Neural cell (in vitro differentiated cells): ENCODE data around the gene C5. TPM values are rescaled to one million over a fixed set of nuclear protein-coding genes. Genes with fewer than 3 reads are reported as not detected.

ENCODE experiments used
- H2AFZ ChIP-seq: fragments of 200-600, 300-800 bp; sonication (generic), shearing (Covaris generic); 2 replicates; pipeline ENCODE4 v1.6.0; 2014; ENCODE audit warnings: low read depth, mild to moderate bottlenecking, antibody characterized with exemption, low read length, moderate library complexity
- H3F3A ChIP-seq: fragments of 200-600 bp; shearing (Covaris generic); 2 replicates; pipeline ENCODE4 v1.6.1; 2016; ENCODE audit warnings: mild to moderate bottlenecking, moderate library complexity, mixed read lengths, antibody characterized with exemption, low read length; ENCODE audit not compliant: insufficient read depth, poor library complexity, severe bottlenecking
- H3K27ac ChIP-seq: fragments of 200-600, 300-800 bp; sonication (generic), shearing (Covaris generic); 2 replicates; pipeline ENCODE4 v1.5.1; 2014; ENCODE audit warnings: mild to moderate bottlenecking, low read length, moderate library complexity
- H3K27me3 ChIP-seq: fragments of 300-800, 200-600 bp; sonication (generic), shearing (Covaris generic); 2 replicates; pipeline ENCODE4 v1.6.0; 2014; ENCODE audit warnings: mild to moderate bottlenecking, low read depth, low read length, moderate library complexity; ENCODE audit not compliant: insufficient read depth
- H3K36me3 ChIP-seq: fragments of 300-800, 200-600 bp; sonication (generic), shearing (Covaris generic); 2 replicates; pipeline ENCODE4 v1.5.1; 2014; ENCODE audit warnings: mild to moderate bottlenecking, antibody characterized with exemption, low read length, moderate library complexity; ENCODE audit not compliant: insufficient read depth
- H3K4me2 ChIP-seq: fragments of 300-800, 200-600 bp; sonication (generic), shearing (Covaris generic); 2 replicates; pipeline ENCODE4 v1.6.0; 2014; ENCODE audit warnings: mild to moderate bottlenecking, low read length
- H3K4me3 ChIP-seq: fragments of 300-800, 200-600 bp; sonication (generic), shearing (Covaris generic); 2 replicates; pipeline ENCODE4 v1.5.1; 2014; ENCODE audit warnings: mild to moderate bottlenecking, low read length, moderate library complexity
- H3K79me2 ChIP-seq: fragments of 200-600 bp; shearing (Covaris generic); replicated peaks from 2 replicates; pipeline ENCODE4 v1.6.0; 2014; ENCODE audit warnings: mild to moderate bottlenecking, low read length, moderate library complexity; ENCODE audit not compliant: insufficient read depth
- H3K9ac ChIP-seq: fragments of 300-800, 200-600 bp; sonication (generic), shearing (Covaris generic); 2 replicates; pipeline ENCODE4 v1.6.1; 2016; ENCODE audit warnings: mild to moderate bottlenecking, low read length, mixed read lengths
- H3K9me2 ChIP-seq: fragments of 200-600 bp; shearing (Covaris generic); 2 replicates; pipeline ENCODE4 v1.6.1; 2016; ENCODE audit warnings: mild to moderate bottlenecking, low read length, mixed read lengths; ENCODE audit not compliant: insufficient read depth
- H3K9me3 ChIP-seq: fragments of 200-600, 300-800 bp; sonication (generic), shearing (Covaris generic); 2 replicates; pipeline ENCODE4 v1.6.1; 2016; ENCODE audit warnings: mild to moderate bottlenecking, mixed run types, low read length, moderate library complexity, mixed read lengths
- H4K20me1 ChIP-seq: fragments of 200-600 bp; shearing (Covaris generic); 2 replicates; pipeline ENCODE4 v1.6.1; 2016; ENCODE audit warnings: mild to moderate bottlenecking, mixed run types; ENCODE audit not compliant: insufficient read depth
- CTCF ChIP-seq: fragments of 450-650 bp; IDR thresholded peaks from 2 replicates; pipeline ENCODE4 v1.5.1; 2014; ENCODE audit warnings: antibody characterized with exemption, mild to moderate bottlenecking, moderate library complexity; ENCODE audit not compliant: poor library complexity, severe bottlenecking
- EP300 ChIP-seq: fragments of 450-650 bp; conservative IDR thresholded peaks from 2 replicates; pipeline ENCODE4 v1.6.1; 2014; ENCODE audit warnings: antibody characterized with exemption, mild to moderate bottlenecking, moderate library complexity; ENCODE audit not compliant: poor library complexity, severe bottlenecking
- EZH2 ChIP-seq: fragments of 200-600, 300-800 bp; shearing (Covaris generic), sonication (generic); IDR thresholded peaks from 2 replicates; pipeline ENCODE4 v1.6.1; 2014; ENCODE audit warnings: antibody characterized with exemption, low read length, borderline replicate concordance, mild to moderate bottlenecking; ENCODE audit not compliant: insufficient read depth, poor library complexity, severe bottlenecking
- MXI1 ChIP-seq: fragments of 450-650 bp; conservative IDR thresholded peaks from 2 replicates; pipeline ENCODE4 v1.6.1; 2014; ENCODE audit warnings: antibody characterized with exemption, mild to moderate bottlenecking; ENCODE audit not compliant: poor library complexity, severe bottlenecking
- POLR2AphosphoS5 ChIP-seq: IDR thresholded peaks from 2 replicates; pipeline ENCODE4 v1.6.1; 2012
- RAD21 ChIP-seq: fragments of 450-650 bp; conservative IDR thresholded peaks from 2 replicates; pipeline ENCODE4 v1.6.1; 2014; ENCODE audit warnings: antibody characterized with exemption, mild to moderate bottlenecking, moderate library complexity
- SMC3 ChIP-seq: fragments of 450-650 bp; conservative IDR thresholded peaks from 2 replicates; pipeline ENCODE4 v1.6.1; 2014; ENCODE audit warnings: antibody characterized with exemption, mild to moderate bottlenecking, moderate library complexity; ENCODE audit not compliant: poor library complexity
- TAF1 ChIP-seq: IDR thresholded peaks from 2 replicates; pipeline ENCODE4 v1.6.1; 2012; ENCODE audit warnings: low read depth
- polyA plus RNA-seq: library from polyadenylated mRNA; depleted of rRNA; stranded (reverse); fragments of >200 nt; gene quantifications from 2 replicates; pipeline ENCODE4 v1.2.3, GENCODE V29; 2014
- TF ChIP-seq, protein P1 (sequence below): IDR thresholded peaks from 2 replicates; pipeline ENCODE4 v1.6.1; 2012; ENCODE audit warnings: borderline replicate concordance

Gene C5
- polyA plus RNA-seq, 1 donor from 2014 or later: 3.8 TPM

DNA sequence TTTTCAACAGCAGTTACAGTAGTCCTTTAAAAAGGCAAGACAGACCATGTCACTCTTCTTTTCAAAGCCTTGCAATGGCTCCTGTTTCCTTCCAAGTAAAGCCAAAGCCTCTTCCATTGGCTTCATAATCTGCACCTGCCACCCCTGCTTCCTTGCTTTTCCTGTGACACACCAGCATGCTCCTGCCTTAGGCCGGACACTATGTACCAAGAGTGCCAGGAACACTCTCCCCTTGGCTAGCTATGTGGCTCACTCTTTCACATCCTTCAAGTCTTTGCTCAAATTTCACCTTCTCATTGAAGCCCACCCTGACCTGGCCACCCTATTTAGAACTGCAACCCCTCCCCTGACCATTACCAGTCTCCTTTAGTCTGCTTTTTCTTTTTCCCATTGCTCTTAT is 101.3 kb downstream of the C5 start:
- Histone ChIP-seq H3K27me3 (no peaks in the 10 kb centered on the region), H3K9ac (no peak overlapping the region), H3F3A (no peaks in the 10 kb centered on the region), H3K9me2 (no peaks in the 10 kb centered on the region), H3K79me2 (no peaks in the 10 kb centered on the region), H2AFZ (no peak overlapping the region), H3K36me3 (no peaks in the 10 kb centered on the region), H3K9me3 (no peaks in the 10 kb centered on the region), H4K20me1 (no peaks in the 10 kb centered on the region), H3K4me2 (no peak overlapping the region), H3K4me3 (no peak overlapping the region), H3K27ac (no peak overlapping the region)
- TF ChIP-seq RAD21: no peak
- no peak for TF ChIP-seq EZH2
- no peak for TF ChIP-seq CTCF
- TF ChIP-seq SMC3: no peak
- no peak for TF ChIP-seq POLR2AphosphoS5
- TF ChIP-seq EP300: no peak
- TF ChIP-seq TAF1: no peak
- TF ChIP-seq, protein P1, sequence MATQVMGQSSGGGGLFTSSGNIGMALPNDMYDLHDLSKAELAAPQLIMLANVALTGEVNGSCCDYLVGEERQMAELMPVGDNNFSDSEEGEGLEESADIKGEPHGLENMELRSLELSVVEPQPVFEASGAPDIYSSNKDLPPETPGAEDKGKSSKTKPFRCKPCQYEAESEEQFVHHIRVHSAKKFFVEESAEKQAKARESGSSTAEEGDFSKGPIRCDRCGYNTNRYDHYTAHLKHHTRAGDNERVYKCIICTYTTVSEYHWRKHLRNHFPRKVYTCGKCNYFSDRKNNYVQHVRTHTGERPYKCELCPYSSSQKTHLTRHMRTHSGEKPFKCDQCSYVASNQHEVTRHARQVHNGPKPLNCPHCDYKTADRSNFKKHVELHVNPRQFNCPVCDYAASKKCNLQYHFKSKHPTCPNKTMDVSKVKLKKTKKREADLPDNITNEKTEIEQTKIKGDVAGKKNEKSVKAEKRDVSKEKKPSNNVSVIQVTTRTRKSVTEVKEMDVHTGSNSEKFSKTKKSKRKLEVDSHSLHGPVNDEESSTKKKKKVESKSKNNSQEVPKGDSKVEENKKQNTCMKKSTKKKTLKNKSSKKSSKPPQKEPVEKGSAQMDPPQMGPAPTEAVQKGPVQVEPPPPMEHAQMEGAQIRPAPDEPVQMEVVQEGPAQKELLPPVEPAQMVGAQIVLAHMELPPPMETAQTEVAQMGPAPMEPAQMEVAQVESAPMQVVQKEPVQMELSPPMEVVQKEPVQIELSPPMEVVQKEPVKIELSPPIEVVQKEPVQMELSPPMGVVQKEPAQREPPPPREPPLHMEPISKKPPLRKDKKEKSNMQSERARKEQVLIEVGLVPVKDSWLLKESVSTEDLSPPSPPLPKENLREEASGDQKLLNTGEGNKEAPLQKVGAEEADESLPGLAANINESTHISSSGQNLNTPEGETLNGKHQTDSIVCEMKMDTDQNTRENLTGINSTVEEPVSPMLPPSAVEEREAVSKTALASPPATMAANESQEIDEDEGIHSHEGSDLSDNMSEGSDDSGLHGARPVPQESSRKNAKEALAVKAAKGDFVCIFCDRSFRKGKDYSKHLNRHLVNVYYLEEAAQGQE: no peak
- TF ChIP-seq MXI1: no peak

- no peak overlapping the region for H3K4me2 ChIP-seq
- no peaks in the 10 kb centered on the region for H3K79me2 ChIP-seq
- H3F3A ChIP-seq: no peaks in the 10 kb centered on the region
- no peak overlapping the region for H3K27ac ChIP-seq
- no peaks in the 10 kb centered on the region for H3K36me3 ChIP-seq
- H3K9me3 ChIP-seq: no peaks in the 10 kb centered on the region
- no peak overlapping the region for H2AFZ ChIP-seq
- no peak overlapping the region for H3K9ac ChIP-seq
- TF ChIP-seq MXI1 (no peak), EZH2 (no peak), SMC3 (no peak), POLR2AphosphoS5 (no peak), RAD21 (no peak)
- no peak overlapping the region for H3K4me3 ChIP-seq
- no peaks in the 10 kb centered on the region for H3K27me3 ChIP-seq
- H3K9me2 ChIP-seq: no peaks in the 10 kb centered on the region
- H4K20me1 ChIP-seq: no peaks in the 10 kb centered on the region
These were observed 102.9 kb downstream of the C5 start for GRCh38 chr9:120947222-120947621.

DNA sequence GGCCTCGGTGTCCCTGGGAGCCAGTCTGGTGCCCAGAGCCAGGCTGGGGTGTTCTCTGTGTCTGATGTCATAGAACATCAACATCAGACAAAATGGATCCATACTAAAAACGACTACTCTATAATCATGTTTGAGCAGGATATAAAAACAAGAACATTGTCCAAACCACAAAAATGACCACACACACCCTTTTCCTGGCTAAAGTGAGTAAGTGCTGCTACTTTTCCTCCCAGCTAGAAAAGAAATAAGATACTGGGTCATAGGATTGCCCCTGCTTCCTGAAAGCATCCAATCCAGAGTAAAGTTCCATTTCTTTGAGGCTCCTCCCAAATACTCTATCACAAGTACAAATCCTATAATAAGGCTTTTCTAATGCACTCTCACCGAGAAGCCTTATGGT is 103.8 kb downstream of the C5 start:
- no peak overlapping the region for H3K9ac ChIP-seq
- H3K27me3 ChIP-seq: no peaks in the 10 kb centered on the region
- no peak overlapping the region for H2AFZ ChIP-seq
- no peaks in the 10 kb centered on the region for H3F3A ChIP-seq
- H4K20me1 ChIP-seq: no peaks in the 10 kb centered on the region
- no peaks in the 10 kb centered on the region for H3K79me2 ChIP-seq
- H3K27ac ChIP-seq: no peak overlapping the region
- H3K9me3 ChIP-seq: no peaks in the 10 kb centered on the region
- H3K9me2 ChIP-seq: no peaks in the 10 kb centered on the region
- H3K4me3 ChIP-seq: no peak overlapping the region
- H3K4me2 ChIP-seq: no peak overlapping the region
- TF ChIP-seq MXI1: no peak
- TF ChIP-seq TAF1: no peak
- no peak for TF ChIP-seq CTCF
- no peak for TF ChIP-seq EZH2
- TF ChIP-seq, protein P1: no peak
- TF ChIP-seq SMC3: no peak
- no peak for TF ChIP-seq POLR2AphosphoS5
- TF ChIP-seq RAD21: no peak
- TF ChIP-seq EP300: no peak
- no peaks in the 10 kb centered on the region for H3K36me3 ChIP-seq
